Esophagus muscularis mucosa (tissue), 4 donors: ENCODE data around the gene SLC35C1. TPM values are rescaled to one million over a fixed set of nuclear protein-coding genes. Genes with fewer than 3 reads are reported as not detected.

ENCODE experiments used
- DNase-seq: peaks from one replicate; pipeline ENCODE4 v3.0.0-alpha.2; 2017; ENCODE audit errors: extremely low spot score
- H3K27ac ChIP-seq, 4 donors: fragments of 200-600 bp; sonication (generic); replicated peaks in 1 of 4; 1 replicate in 3 of 4; 2 replicates in 1 of 4; pipeline ENCODE4 v1.5.1; 2016 to 2019; ENCODE audit warnings: mild to moderate bottlenecking in 1 of 4
- H3K27me3 ChIP-seq, 4 donors: fragments of 200-600 bp; sonication (generic); one replicate each; pipeline versions ENCODE4 v1.5.1 to v1.6.0; 2016 to 2019
- H3K36me3 ChIP-seq, 4 donors: fragments of 200-600 bp; sonication (generic); one replicate each; pipeline ENCODE4 v1.5.1; 2016 to 2019
- H3K4me1 ChIP-seq, 4 donors: fragments of 200-600 bp; sonication (generic); one replicate each; pipeline ENCODE4 v1.5.1; 2016 to 2019
- H3K4me3 ChIP-seq, 4 donors: fragments of 200-600 bp; sonication (generic); 1 replicate in 2 of 4; 2 replicates in 2 of 4; pipeline ENCODE4 v1.5.1; 2016 to 2019; ENCODE audit warnings: mild to moderate bottlenecking in 4 of 4, moderate library complexity in 1 of 4
- H3K9me3 ChIP-seq, 4 donors: fragments of 200-600 bp; sonication (generic); 1 replicate in 3 of 4; 2 replicates in 1 of 4; pipeline ENCODE4 v1.5.1; 2016 to 2019
- CTCF ChIP-seq, 3 experiments: fragments of 200-600 bp in 2 of 3; fragments of 450-650 bp in 1 of 3; sonication (generic) in 2 of 3; IDR thresholded peaks; one replicate each; pipeline ENCODE4 v1.5.1; 2017 to 2019; ENCODE audit warnings: antibody characterized with exemption in 3 of 3, mild to moderate bottlenecking in 2 of 3, moderate library complexity in 1 of 3
- EP300 ChIP-seq: sonication (generic); formaldehyde crosslinking; IDR thresholded peaks from one replicate; pipeline ENCODE4 v1.6.1; 2017; ENCODE audit warnings: antibody characterized with exemption
- POLR2A ChIP-seq: fragments of 450-650 bp; IDR thresholded peaks from one replicate; pipeline ENCODE4 v1.6.1; 2017; ENCODE audit warnings: antibody characterized with exemption, moderate library complexity, mild to moderate bottlenecking, low read depth
- POLR2AphosphoS5 ChIP-seq, 2 donors: sonication (generic); formaldehyde crosslinking; IDR thresholded peaks; one replicate each; pipeline ENCODE4 v1.6.1; 2017; ENCODE audit warnings: antibody characterized with exemption in 2 of 2
- WGBS: methylation state at CpG from one replicate; pipeline ENCODE4 v1.1.5; 2018; 5-methylcytosine and 5-hydroxymethylcytosine counted together
- intact Hi-C: fragments of 100-400 bp; cut with DNase I; formaldehyde crosslinking; loops from one replicate; pipeline ENCODE4 v1.15.1; 2023
- total RNA-seq, 4 donors: library from RNA; depleted of rRNA; stranded (reverse); fragments of >200 nt; gene quantifications; one replicate each; pipeline versions ENCODE4 v1.1.0 to v1.2.1, GENCODE V29; 2016

Gene SLC35C1
- total RNA-seq, 4 donors from 2014 or later: 9.6 to 18.0 (median 13.1) TPM

DNA sequence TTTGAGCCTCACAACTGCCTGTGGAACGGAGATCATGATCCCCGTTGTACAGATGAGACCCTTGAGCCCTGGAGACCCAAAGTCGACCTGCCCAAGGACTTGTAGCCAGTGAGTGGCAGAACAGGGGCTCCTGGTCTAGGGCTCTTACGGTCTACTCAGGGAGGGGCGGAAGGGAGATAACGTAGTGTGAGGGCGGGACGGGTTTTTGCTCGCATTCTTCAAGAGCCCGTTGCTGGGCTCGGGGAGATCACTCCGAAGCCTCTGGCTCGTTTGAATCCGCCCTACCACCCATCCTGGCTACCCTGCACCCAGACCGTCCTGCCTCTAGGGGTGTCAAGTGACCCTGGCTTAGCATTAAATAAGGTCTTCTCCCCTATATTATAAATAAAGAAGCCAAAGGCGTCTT, 43.0 kb downstream of the SLC35C1 start:
- H3K36me3 ChIP-seq: peaks cover 0 to 5% (median 0%) of the 10 kb centered on the region in 4 donors
- peak overlapping the region; percentile 98 to 99 (median 99) for H3K27ac ChIP-seq
- DNase-seq: no peak
- peak overlapping the region; percentile 86 to 98 (median 88) for H3K4me3 ChIP-seq
- H3K4me1 ChIP-seq: peaks cover 60 to 73% (median 66%) of the 10 kb centered on the region in 4 donors
- TF ChIP-seq EP300 (no peak), POLR2A (no peak), POLR2AphosphoS5 (IDR thresholded peaks at IDR 0.05) (peak in 1 of 2 donors; percentile 55), CTCF (IDR thresholded peaks at IDR 0.05) (peak in 2 of 3 experiments; percentile 6 to 22)
- WGBS: 2% methylated on average over 7 of the region's 16 CpGs
- intact Hi-C loops: no loop called here
- no peaks in the 10 kb centered on the region for H3K27me3 ChIP-seq
- H3K9me3 ChIP-seq: no peaks in the 10 kb centered on the region

DNA sequence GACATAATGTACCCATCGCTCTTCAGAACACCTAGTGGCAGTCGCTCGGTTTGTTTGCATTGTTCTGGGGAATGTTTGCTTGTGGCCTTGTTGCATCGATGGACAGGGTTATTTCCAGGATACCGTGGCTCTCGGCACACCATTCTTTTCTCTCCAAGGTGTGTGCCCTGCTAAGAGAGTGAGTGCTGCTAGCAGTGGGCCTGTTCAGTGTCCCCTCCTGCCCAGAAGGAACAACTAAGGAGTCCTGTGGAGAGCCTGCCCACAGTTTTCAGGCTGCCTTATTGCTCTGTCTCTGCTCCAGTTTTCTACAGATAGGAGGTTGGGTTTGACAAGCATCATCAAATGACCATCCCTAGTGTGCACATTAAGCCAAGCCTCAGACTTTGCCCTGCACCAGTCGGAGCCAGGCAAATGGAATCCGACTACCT, 43.7 kb downstream of the SLC35C1 start:
- intact Hi-C loops: no loop called here
- no peak for TF ChIP-seq EP300
- TF ChIP-seq POLR2AphosphoS5 (IDR thresholded peaks at IDR 0.05): no peak
- no peak for TF ChIP-seq CTCF (IDR thresholded peaks at IDR 0.05)
- no peak for TF ChIP-seq POLR2A
- Histone ChIP-seq H3K36me3 (peaks cover 0 to 5% (median 0%) of the 10 kb centered on the region in 4 donors), H3K4me3 (peak overlapping the region; percentile 86 to 98 (median 88)), H3K9me3 (no peaks in the 10 kb centered on the region), H3K4me1 (peaks cover 63 to 73% (median 68%) of the 10 kb centered on the region in 4 donors), H3K27me3 (no peaks in the 10 kb centered on the region), H3K27ac (peak overlapping the region; percentile 98 to 99 (median 99))
- DNase-seq: no peak
- 57% methylated on average over 8 of the region's 8 CpGs for WGBS

DNA sequence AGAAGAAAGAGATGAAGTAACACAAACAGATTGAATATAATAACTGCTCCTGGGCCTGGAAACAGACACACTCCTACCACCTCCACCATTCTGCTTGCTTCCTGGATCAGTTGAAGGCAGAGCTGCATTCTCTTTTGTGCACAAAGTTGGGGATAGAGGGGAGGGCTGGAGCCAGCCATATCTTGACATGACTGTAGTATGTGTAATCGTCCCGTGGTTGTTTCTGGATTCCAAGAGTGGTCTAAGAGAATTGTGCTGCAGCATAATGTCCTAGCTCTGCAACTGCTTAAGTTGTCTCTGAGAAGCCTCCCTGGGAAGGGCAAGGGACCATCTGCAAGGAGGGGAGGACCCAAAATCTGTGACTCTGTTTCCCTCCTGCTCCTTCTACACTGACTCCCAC, 45.5 kb downstream of the SLC35C1 start:
- DNase-seq: no peak
- intact Hi-C loops: no loop called here
- H3K4me3 ChIP-seq: no peak overlapping the region
- H3K4me1 ChIP-seq: peaks cover 80 to 88% (median 84%) of the 10 kb centered on the region in 4 donors
- WGBS: 42% methylated on average over 2 of the region's 2 CpGs
- H3K27ac ChIP-seq: peak overlapping the region in 3 of 4 donors; percentile 84 to 99 (median 99)
- TF ChIP-seq POLR2AphosphoS5 (IDR thresholded peaks at IDR 0.05): no peak
- no peak for TF ChIP-seq CTCF (IDR thresholded peaks at IDR 0.05)
- TF ChIP-seq POLR2A: no peak
- no peak for TF ChIP-seq EP300
- peaks cover 0 to 5% (median 0%) of the 10 kb centered on the region in 4 donors for H3K36me3 ChIP-seq
- no peaks in the 10 kb centered on the region for H3K27me3 ChIP-seq
- H3K9me3 ChIP-seq: no peaks in the 10 kb centered on the region

DNA sequence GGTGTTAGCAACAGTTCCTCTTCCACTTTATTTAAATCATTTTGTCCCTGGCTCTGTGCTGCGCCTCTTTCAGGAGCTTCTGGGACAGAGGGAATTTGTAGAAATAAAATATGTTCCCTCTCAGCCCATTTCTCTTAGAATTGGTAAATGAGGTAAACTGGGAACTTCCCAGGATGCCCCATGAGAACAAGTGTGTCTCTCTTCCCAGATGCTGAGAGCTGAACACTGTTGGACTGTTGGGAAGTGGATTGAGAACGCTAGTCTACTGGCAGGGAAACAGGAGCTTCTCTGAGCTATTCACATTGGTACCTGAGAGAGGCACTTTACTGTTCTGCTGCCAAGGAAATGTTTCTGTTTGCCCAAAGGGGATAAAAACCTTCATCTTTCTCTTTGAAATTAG, 46.3 kb downstream of the SLC35C1 start:
- no peak for TF ChIP-seq POLR2A
- TF ChIP-seq POLR2AphosphoS5 (IDR thresholded peaks at IDR 0.05): no peak
- no peak for TF ChIP-seq CTCF (IDR thresholded peaks at IDR 0.05)
- 62% methylated on average over 2 of the region's 2 CpGs for WGBS
- H3K9me3 ChIP-seq: no peaks in the 10 kb centered on the region
- peaks cover 87 to 92% (median 90%) of the 10 kb centered on the region in 4 donors for H3K4me1 ChIP-seq
- H3K4me3 ChIP-seq: no peak overlapping the region
- H3K27me3 ChIP-seq: no peaks in the 10 kb centered on the region
- no peak for DNase-seq
- intact Hi-C loops: no loop called here
- peaks cover 0 to 10% (median 2%) of the 10 kb centered on the region in 4 donors for H3K36me3 ChIP-seq
- peak overlapping the region; percentile 84 to 99 (median 94) for H3K27ac ChIP-seq
